OCI-LY3 (cell line): ENCODE data around the gene RALGAPB.

Source experiments
- CTCF ChIP-seq: fragments of 200-600, 300-600 bp; sonication (generic); IDR thresholded peaks from 2 replicates; pipeline ENCODE4 v1.5.1; 2014; ENCODE audit warnings: antibody characterized with exemption, low read length, low read depth
- EZH2phosphoT487 ChIP-seq: fragments of 200-600 bp; shearing (Covaris generic); IDR thresholded peaks from 2 replicates; pipeline ENCODE4 v1.6.1; 2018; ENCODE audit warnings: antibody characterized with exemption, mixed run types, low read depth

GRCh38 chr20:38586181-38586525 lies 113.5 kb downstream of the RALGAPB start:
- no peak for TF ChIP-seq CTCF
- no peak for TF ChIP-seq EZH2phosphoT487
